Hepatocyte (in vitro differentiated cells): ENCODE results near the gene RGS13.

Experiments used
- CTCF ChIP-seq: fragments of 200-600 bp; sonication (generic); IDR thresholded peaks from 2 replicates; pipeline ENCODE4 v1.5.1; 2016; ENCODE audit warnings: antibody characterized with exemption, mild to moderate bottlenecking; ENCODE audit not compliant: poor library complexity
- EZH2 ChIP-seq: fragments of 200-600 bp; sonication (generic); IDR thresholded peaks from 2 replicates; pipeline ENCODE4 v1.6.1; 2016; ENCODE audit warnings: antibody characterized with exemption, mild to moderate bottlenecking, borderline replicate concordance

GRCh38 chr1:192697771-192698170 lies 61.8 kb downstream of the RGS13 start:
- no peak for TF ChIP-seq CTCF
- no peak for TF ChIP-seq EZH2
